ENCODE results near the gene NAPEPLD. TPM values are rescaled to one million over a fixed set of nuclear protein-coding genes. Genes with fewer than 3 reads are reported as not detected.

The NAPEPLD gene
- total and polyA plus RNA-seq, 2 of the 8 experiments (the other 6 are each of a cell fraction or from before 2014, with no cell fraction given): 4.2 to 9.9 TPM

DNA sequence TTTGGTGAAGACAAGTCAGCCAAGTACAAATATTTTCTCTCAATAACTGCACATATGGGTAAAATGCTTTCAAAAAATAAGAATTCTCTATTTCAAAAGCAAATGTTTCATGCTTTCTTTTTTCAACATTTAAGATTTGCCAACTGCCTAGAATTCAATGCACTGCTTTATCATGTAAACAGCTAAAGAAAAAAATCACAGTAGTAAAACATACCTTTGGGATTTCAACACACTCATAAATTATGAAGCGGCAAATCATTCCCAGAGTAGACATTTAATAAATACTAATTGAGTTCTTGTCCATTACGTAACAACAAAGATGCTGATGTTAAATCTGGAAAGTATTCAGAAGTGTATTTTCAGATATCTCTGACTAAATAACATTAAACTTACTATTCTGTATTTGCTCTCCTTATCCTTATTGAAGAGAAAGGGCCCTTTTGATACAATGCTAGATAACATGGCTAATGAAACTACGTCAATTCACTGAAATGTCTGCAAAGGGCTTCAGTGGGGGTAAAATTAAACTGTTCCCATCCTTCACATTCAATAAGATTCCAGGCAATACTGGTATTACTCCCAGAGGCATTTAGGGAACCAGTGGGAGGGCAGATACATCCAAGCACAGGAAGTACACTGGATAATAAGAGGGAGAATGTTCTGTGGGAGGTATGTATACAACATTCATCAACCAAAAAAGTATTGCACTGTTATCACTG lies 13.9 kb downstream of the NAPEPLD start (continued):
- no peak for TF ChIP-seq HDAC6 (IDR thresholded peaks at IDR 0.05; ENCODE audit: low read depth, low read length)
- no peak for TF ChIP-seq SIX5 (IDR thresholded peaks at IDR 0.05; ENCODE audit: low read depth, low read length)

Measured in H1 (cell line).